HG02759 (cell line): ENCODE measurements around the gene PDGFRA.

Source experiments
- ATAC-seq: cut with Tn5 transposase; IDR thresholded peaks from one replicate; pipeline ENCODE4 v1.9.1; 2021; ENCODE audit warnings: mild to moderate bottlenecking, moderate library complexity; ENCODE audit not compliant: unreplicated experiment

PDGFRA gene

GRCh38 chr4:54255881-54256280 is 26.8 kb downstream of the PDGFRA start:
- no peak for ATAC-seq

GRCh38 chr4:54256491-54257486 is 27.7 kb downstream of the PDGFRA start:
- no peak for ATAC-seq

- ATAC-seq, result no peak
Observed at GRCh38 chr4:54265366-54265765, 36.3 kb downstream of the PDGFRA start.

GRCh38 chr4:54268151-54268550 is 39.1 kb downstream of the PDGFRA start:
- ATAC-seq, result no peak

GRCh38 chr4:54271464-54271863 is 42.4 kb downstream of the PDGFRA start:
- ATAC-seq, result no peak

GRCh38 chr4:54272051-54272450 is 43.0 kb downstream of the PDGFRA start:
- no peak for ATAC-seq

GRCh38 chr4:54274264-54274663 is 45.2 kb downstream of the PDGFRA start:
- no peak for ATAC-seq

- no peak for ATAC-seq
Observed at GRCh38 chr4:54274795-54275665, 45.9 kb downstream of the PDGFRA start.

- ATAC-seq, result no peak
Observed at GRCh38 chr4:54276641-54277430, 47.7 kb downstream of the PDGFRA start.

GRCh38 chr4:54277691-54278090 is 48.6 kb downstream of the PDGFRA start:
- ATAC-seq, result peak; percentile 62

- ATAC-seq, result no peak
Observed at GRCh38 chr4:54278216-54278615, 49.1 kb downstream of the PDGFRA start.

GRCh38 chr4:54281054-54281766 is 52.1 kb downstream of the PDGFRA start:
- no peak for ATAC-seq

GRCh38 chr4:54282837-54283236 is 53.7 kb downstream of the PDGFRA start:
- no peak for ATAC-seq

GRCh38 chr4:54289316-54289715 is 60.2 kb downstream of the PDGFRA start:
- ATAC-seq, result no peak

GRCh38 chr4:54290980-54291379 is 61.9 kb downstream of the PDGFRA start:
- ATAC-seq, result no peak

GRCh38 chr4:54296548-54297203 is 67.6 kb downstream of the PDGFRA start:
- ATAC-seq, result no peak

GRCh38 chr4:54308110-54308509 is 79.0 kb downstream of the PDGFRA start:
- ATAC-seq, result no peak

- ATAC-seq, result peak; percentile 96
Observed at GRCh38 chr4:54315561-54316538, 86.8 kb downstream of the PDGFRA start.
